Measurements from ENCODE around the gene NANOS1.

NANOS1 gene, protein sequence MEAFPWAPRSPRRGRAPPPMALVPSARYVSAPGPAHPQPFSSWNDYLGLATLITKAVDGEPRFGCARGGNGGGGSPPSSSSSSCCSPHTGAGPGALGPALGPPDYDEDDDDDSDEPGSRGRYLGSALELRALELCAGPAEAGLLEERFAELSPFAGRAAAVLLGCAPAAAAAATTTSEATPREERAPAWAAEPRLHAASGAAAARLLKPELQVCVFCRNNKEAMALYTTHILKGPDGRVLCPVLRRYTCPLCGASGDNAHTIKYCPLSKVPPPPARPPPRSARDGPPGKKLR

DNA sequence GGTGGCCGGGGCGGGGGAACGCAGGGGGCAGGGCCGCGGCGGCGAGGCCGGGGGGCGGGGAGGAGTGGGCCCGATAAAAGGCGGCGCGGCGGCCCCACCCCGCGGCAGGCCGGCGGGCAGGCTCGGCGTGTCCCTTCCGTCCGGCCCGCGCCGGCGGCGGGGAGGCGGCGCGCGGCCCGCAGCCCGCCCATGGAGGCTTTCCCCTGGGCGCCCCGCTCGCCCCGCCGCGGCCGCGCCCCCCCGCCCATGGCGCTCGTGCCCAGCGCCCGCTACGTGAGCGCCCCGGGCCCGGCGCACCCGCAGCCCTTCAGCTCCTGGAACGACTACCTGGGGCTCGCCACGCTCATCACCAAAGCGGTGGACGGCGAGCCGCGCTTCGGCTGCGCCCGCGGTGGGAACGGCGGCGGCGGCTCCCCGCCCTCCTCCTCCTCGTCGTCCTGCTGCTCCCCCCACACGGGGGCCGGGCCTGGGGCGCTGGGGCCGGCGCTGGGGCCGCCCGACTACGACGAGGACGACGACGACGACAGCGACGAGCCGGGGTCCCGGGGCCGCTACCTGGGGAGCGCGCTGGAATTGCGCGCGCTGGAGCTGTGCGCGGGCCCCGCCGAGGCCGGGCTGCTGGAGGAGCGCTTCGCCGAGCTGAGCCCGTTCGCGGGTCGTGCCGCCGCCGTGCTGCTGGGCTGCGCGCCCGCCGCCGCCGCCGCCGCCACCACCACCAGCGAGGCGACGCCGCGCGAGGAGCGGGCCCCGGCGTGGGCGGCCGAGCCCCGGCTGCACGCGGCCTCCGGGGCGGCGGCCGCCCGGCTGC lies at the start of gene NANOS1:
TSS of gene NANOS1 (plus strand) at position 102 of the 808 bp plus-strand sequence. CDS start at position 190, 88 bp downstream.
- DNase-seq (ENCODE audit: low read depth in 2 of 2), result no peak

DNA sequence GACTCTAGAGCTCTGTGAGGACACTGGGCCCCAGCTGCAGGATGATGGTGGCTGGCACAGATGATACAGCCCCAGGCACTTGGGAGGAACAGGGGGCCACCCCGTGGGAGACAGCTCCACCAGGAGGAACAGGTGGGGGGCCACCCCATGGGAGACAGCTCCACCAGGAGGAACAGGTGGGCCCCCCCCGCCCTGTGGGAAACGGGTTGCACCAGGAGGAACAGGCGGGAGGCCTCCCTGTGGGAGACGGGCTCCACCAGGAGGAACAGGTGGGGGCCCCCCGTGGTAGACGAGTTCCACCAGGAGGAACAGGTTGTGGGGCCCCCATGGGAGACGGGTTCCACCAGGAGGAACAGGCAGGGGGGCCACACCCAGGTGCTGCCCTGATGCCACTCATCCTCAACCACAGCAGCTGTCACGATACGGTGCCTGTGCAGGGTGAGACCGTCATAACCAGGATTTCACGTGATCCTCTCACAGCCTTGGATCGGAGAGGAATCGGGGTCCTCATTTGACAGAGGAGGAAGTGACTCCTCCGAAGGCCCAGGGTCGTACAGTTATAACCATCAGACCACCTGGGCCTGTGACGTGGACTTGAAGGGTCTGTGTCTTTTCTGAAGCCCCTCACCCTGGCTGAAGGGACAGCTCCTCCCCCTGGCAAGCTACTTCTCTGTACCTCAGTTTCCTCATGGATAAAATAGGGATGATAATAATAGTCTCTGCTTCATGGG lies 49.2 kb upstream of the NANOS1 start:
- DNase-seq (ENCODE audit: low read depth in 2 of 2), result no peak

DNA sequence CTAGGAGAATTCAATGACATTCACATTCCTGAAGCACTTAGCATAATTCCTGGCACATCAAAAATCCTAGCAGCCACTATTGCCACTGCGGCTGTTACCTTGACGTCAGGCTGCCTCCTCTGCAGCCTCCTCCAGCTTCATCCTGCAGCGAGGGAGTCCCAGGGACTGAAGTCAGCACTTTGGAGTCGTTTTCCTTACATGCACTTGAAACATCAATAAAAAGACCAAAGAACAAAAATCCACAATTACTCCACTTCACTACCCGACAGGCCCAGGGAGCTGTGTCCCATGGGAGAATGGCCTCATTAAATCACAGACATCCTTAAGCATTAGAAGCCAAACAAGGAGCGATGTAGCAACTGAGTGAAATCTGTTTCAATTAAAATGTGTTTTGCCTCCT lies 48.6 kb upstream of the NANOS1 start:
- DNase-seq (ENCODE audit: low read depth in 2 of 2), result no peak

DNA sequence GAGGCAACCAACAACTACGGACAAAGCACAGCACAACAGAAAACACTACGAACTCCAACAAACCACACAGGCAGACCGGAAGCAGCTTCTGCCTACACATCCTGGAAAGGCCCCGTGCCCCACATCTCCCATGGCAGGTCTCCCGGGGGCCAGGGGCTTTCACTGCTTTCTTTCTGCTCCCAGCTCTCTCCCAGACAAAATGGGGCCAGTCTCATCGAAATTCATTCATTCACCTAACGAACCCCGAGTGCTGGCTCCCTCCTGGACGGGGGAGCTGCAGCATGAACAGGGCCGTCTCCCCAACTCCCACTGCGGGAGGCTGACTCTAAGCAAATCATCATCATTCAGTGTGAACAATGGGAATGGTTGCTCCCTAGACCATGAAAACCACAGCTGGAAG lies 47.6 kb upstream of the NANOS1 start:
- DNase-seq (ENCODE audit: low read depth in 2 of 2), result no peak

DNA sequence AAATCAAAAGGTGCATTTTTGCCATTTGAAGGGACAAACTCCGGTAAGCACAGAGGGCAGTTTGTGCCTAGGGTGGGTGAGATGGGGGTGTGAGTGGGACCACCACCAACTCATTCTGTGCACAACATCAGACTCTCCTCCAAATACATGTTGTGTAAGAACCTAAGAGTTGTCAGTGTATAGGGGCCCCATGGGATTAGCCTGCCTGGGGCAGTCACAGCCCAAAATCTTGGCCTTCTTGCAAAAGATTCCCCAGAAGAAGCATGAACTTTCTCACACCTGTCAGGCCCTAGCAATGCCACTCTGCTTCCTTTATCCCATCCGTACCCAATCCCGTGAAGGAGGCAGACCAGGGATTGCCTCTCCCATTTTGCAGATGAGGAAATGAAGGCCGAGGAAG lies 47.1 kb upstream of the NANOS1 start:
- DNase-seq (ENCODE audit: low read depth in 2 of 2), result no peak

DNA sequence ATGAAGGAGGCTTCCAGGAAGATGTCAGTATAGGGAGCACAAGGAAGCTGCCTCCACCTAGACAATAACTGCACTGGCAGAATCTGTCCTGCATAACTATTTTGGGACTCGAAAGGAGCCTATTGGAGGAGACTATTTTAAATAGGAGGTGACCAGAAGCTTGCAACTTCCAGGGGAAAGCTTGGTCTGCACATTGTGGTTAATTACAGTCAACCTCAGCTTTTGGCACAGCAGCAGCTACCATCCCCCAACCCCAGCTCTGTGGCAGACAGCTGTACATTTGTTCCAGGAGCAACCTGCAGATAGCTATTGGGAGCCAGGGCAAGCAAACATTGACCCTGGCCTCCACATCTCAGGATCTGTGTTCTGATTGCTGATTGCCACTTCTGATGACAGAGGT lies 46.3 kb upstream of the NANOS1 start:
- DNase-seq (ENCODE audit: low read depth in 2 of 2), result no peak

DNA sequence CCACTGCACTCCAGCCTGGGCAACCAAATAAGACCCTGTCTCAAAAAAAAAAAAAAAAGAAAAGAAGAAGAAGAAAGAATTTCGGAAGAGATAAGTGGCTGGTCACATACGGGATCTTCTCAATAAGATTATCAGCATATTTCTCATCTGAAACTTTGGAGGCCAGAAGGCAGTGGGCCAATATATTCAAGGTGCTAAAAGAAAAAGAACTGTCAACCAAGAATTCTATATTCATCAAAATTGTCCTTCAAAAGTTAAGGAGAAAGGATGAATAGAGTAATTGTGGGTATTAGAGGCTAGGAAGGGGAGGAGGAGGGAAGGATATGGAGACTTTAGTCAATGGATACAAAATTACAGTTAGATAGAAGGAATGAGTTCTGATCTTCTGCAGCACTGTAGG lies 43.9 kb upstream of the NANOS1 start:
- DNase-seq (ENCODE audit: low read depth in 2 of 2), result no peak

DNA sequence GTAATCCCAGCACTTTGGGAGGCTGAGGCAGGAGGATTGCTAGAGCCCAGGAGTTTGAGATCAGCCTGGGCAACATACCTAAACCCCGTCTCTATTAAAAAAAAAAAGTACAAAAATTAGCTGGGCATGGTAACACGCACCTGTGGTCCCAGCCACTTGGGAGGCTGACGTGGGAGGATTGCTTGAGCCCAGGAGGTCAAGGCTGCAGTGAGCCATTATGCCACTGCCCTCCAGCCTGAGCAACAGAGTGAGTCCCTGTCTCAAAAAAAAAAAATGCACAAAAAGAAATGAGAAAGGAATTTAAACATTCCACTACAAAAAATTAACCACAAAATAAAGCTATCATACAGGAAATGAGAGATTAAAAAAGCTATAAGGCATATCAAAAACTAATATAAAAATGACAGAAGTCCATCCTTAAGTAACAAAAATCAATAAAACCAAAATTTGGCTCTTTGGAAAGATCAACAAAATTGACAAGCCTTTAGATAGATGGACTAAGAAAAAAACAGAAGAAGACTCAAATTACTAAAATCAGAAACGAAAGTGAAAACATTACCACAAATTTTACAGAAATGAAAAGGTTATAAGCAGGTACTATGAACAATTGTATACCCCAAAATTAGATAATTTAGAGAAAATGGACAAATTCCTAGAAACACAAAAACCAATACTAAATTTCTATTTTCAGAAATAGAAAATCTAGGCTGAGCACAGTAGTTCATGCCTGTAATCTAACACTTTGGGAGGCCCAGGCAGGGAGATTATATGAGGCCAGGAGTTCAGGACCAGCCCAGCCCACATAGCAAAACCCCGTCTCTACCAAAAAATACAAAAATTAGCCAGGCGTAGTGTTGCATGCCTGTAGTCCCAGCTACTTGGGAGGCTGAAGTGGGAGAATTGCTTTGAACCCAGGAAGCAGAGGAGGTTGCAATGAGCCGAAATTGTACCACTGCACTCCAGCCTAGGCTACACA lies 42.4 kb upstream of the NANOS1 start:
- DNase-seq (ENCODE audit: low read depth in 2 of 2), result no peak

DNA sequence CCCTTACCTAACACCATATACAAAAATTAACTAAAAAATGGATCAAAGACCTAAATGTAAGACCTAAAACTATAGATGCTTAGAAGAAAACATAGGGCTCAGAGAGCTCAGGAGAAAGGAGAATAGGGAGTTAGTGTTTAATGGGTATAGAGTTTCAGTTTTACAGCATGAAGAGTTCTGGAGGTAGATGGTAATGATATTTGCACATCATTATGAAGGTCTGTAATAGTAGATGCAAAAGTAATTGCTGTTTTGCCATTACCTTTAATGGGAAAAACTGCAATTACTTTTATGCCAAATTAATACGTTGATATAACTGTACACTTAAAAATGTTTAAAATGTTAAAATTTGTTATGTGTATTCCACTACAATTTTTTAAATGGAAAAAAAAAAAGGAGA lies 39.2 kb upstream of the NANOS1 start:
- DNase-seq (ENCODE audit: low read depth in 2 of 2), result no peak

DNA sequence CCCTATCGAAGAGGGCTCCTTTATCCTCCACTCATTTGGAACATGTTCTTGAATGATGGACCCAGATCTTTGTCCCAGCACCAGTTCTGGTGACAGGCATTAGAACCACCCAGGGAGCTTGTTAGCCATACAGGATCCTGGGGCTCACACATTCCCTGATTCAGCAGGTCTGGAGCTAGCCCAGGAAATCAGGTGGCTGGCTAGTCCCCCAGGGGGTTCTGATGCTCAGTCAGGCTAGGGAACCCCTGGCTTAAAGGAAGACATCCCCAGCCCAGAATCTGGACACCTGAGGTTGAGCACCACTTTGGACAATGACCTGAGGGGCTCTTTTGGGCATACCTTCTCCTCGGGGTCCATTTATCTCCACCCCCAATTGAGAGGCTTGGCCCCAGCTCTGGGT lies 37.0 kb upstream of the NANOS1 start:
- no peak for DNase-seq (ENCODE audit: low read depth in 2 of 2)

DNA sequence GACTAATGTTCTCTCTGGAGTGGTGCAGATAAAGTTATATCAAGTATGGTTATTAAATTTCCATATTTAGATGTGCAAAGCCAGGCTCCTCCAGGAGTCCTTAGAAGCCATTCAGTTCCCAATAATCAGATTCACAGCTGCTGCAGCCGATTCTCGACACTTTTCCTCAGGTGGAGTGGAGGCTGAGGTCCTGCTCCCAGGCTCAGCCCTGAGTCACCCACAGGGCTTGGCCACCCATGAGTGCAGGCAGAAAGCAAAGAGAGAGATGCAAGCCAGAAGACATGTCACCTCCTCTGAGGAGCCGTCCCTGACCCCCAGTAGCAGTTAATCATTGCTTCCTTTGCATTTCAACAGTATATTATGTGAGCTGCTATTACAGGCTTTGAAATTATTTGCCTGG lies 36.3 kb upstream of the NANOS1 start:
- DNase-seq (ENCODE audit: low read depth in 2 of 2), result no peak

DNA sequence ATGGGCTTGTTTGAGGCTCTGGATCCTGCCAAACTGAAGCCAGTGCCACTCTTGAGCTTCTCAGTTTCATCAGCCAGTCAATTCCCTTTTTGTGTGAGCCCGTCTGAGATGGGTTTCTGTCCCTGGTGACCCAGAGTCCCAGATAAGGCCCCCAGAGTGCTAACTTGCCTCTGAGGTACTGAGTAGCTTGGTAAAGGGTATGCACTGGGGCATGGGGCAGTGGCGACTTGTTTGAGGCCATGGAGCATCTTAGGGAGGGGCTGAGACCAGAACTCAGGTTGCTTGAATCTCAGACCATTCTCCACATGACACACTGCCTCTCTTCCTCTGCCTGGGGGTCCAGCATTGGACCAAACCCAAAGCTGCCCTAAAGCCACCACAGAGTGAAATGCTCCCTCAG lies 35.2 kb upstream of the NANOS1 start:
- DNase-seq (ENCODE audit: low read depth in 2 of 2), result no peak

DNA sequence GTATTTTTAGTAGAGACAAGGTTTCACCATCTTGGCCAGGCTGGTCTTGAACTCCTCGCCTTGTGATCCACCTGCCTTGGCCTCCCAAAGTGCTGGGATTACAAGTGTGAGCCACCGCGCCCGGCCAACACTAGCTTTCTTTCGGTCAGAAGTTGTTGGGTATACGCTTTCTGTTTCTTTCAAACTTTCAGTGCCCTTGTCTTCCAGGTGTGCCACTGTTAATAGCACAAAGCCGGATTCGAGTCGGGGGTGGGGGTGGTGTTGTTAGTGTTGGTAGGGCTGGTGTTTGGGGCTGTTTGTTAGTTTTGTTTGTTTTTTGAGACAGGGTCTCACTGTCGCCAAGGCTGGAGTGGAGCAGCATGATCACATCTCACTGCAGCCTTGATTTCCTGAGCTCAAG lies 33.8 kb upstream of the NANOS1 start:
- DNase-seq (ENCODE audit: low read depth in 2 of 2), result no peak

DNA sequence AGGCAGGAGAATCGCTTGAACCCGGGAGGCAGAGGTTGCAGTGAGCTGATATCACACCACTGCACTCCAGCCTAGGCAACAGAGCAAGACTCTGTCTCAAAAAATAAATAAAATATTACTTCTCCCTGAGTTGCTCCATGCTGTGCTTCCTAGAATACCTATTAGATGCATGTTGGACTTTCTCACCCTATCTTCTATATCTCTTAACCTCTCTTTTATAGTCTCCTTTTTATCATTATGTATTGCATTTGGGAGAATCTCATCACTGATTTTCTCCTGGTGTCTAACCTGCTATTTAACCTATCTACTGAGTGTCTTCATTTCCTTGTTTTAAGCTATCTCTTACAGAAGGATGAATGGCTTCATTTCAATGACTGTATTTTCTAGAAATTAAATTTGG lies 32.1 kb upstream of the NANOS1 start:
- no peak for DNase-seq (ENCODE audit: low read depth in 2 of 2)

DNA sequence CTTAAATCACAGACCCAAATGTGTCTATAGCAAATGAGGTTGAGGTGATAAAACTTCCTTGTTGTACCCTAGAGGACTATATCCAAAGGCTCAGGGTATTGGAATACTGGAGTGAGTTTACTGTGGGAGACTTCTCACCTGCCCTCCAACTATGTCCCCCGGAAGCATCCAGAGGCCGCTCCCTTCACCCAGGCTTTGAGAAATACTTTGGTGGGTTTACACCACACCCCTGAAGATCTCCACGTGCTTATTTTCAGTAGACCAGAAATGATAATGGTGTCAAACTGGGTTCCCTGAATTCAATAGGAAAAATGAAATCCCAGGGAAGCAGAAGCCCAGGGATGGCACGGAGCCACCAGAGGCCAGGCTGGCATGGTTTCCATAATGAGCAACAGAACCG lies 31.3 kb upstream of the NANOS1 start:
- no peak for DNase-seq (ENCODE audit: low read depth in 2 of 2)

DNA sequence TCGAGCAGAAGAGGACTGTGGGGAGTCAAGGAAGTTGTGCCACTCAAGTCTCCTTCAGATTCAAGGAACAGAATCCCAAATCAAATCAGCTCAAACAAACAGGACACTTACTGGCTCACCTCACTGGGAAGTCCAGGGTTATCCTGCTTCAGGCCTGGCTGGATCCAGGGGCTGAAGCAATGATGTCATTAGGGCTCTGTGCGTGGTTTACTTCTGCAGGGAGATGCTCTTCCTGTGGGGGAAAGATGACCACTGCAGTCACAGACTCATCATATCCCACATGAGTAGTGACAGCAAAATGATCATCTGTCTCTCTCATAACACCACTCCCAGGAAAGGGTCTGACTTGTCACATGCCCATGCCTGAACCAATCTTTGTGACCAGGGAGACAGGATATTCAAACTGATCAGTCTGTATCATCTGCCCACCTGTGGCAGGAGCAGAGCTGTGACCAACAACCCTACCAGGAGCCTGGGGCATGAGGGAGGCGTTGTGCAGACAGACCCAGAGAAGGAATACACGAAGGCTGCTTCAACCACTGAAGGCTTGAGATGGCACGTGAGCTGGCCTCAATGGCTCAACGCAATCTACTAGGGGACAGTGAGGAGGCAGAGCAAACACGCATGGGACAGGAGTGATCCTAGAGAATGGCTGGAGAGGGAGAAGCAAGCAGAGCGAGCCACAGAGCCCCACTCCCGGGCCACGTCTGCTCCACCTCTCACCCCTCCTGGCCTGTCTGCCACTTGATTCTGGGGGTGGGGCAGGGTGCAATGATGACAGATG lies 27.6 kb upstream of the NANOS1 start:
- no peak for DNase-seq (ENCODE audit: low read depth in 2 of 2)

DNA sequence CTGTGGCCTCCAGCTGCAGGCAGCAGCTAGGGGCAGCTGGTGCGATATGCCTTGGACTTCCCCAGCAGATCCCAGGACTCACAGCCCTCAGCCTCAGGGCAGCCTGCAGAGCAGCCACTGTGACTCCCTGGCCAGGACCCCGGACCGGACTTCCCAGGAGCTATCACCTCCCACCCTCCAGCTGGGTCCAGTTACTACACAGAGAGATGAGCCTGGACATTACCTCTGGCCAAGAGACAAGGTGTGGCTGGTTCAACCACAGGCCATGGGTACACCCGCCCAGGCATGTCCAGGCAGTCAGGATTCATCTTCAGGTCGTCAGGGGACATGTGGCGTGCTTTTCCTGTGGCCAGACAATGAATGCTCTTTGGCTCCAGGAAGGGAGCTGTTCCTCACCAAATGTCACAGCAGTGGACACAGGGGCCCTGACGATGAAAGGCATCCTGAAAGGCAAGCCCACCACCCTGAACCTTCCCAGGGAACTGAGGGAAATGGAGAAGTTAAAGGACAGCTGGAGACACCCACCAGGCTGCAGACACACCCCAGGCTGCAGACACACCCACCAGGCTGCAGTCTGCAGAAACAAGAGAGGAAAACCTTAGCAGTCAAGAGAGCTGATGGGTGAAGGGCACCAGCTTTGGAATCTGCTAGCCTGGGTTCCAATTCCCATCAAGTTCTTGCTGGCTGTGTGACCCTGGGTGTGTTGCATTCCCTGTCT lies 25.8 kb upstream of the NANOS1 start:
- DNase-seq (ENCODE audit: low read depth in 2 of 2), result no peak

DNA sequence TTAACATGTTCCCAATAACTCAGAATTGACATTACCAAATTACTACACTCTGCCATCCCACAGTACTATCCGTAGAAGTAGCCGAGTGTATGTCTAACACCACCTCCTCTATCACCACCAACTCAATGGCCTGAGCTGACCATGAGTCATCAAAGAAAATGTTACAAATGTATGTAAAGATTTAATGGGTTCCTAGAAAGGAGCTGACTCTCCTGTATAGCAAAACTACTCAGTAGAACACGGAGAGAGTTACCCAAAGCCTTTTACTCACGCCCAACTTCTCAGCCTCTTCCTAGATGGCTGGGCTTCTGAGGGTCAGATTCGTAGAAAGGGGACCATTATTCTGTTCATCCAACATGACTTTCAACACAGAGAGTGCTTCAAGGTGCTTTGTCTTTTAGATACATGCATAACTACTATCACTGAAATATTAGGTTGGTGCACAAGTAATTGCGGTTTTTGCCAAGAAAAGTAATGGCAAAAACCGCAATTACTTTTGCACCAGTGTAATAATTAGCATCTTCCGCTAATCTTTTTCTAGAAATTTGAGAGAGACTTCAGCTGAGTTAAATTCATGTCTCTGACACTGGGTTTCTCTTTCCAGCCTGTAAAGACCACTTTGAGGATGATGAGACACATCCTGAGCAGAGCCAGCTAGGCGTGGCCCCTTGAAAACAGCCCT lies 24.0 kb upstream of the NANOS1 start:
- DNase-seq (ENCODE audit: low read depth in 2 of 2), result no peak

DNA sequence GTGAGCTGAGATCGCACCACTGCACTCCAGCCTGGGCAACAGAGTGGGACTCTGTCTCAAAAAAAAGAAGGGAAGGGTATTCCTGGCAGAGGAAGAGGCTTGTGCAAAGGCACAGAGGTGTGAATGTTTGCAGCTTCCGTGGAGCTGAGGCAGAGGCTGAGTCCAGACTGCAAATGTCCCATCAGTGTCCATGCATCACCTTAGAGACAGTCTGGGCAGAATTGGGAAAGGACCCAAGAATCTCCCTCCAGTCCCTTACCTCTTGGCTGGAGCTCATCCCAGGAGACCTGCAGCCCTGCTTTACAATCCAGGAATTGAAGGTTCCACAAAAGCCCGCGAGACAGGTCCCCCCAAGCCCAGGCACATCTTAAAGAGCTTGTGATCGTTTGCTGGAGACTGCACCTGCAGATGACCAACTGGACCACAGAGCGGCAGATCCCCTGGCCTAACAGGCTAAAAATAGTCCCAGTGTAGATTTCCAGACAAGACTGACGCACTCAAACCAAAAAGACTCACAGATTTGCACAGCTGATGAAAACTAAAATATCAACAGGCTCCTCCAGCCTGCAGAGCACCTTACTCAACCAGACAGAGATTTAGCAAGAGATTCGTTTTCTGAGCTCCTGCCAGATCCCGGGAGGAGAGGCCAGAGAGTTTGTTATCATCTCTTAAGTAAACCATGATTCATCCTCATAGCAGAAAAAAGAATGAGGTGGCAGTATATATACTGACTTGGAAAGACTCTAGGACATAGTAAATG lies 22.9 kb upstream of the NANOS1 start:
- no peak for DNase-seq (ENCODE audit: low read depth in 2 of 2)
